Osteocyte (in vitro differentiated cells): ENCODE results near the gene NPLOC4. TPM values are rescaled to one million over a fixed set of nuclear protein-coding genes. Genes with fewer than 3 reads are reported as not detected.
A peak's percentile ranks its signal among the peaks of the same experiment; 100 is the strongest.
"Not testable (repeated sequence)": the region's sequence is repeated elsewhere in the genome, so short reads cannot be mapped to it uniquely, and the experiment has no call there.

ENCODE experiments used
- DNase-seq: peaks from one replicate; pipeline ENCODE4 v3.0.0; 2021; ENCODE audit warnings: mixed read lengths; ENCODE audit not compliant: unreplicated experiment; ENCODE audit errors: extremely low spot score
- H3K27ac Mint-ChIP-seq: one replicate; pipeline ENCODE4 v1.8.0; 2021; ENCODE audit warnings: mild to moderate bottlenecking, mixed read lengths; ENCODE audit not compliant: unreplicated experiment
- H3K27me3 Mint-ChIP-seq: one replicate; pipeline ENCODE4 v1.8.0; 2021; ENCODE audit warnings: mixed read lengths; ENCODE audit not compliant: unreplicated experiment
- H3K36me3 Mint-ChIP-seq: one replicate; pipeline ENCODE4 v1.8.0; 2021; ENCODE audit warnings: mixed read lengths; ENCODE audit not compliant: unreplicated experiment
- H3K4me1 Mint-ChIP-seq: one replicate; pipeline ENCODE4 v1.8.0; 2021; ENCODE audit warnings: mixed read lengths; ENCODE audit not compliant: unreplicated experiment
- H3K4me3 Mint-ChIP-seq: one replicate; pipeline ENCODE4 v1.8.0; 2021; ENCODE audit warnings: mild to moderate bottlenecking, moderate library complexity, mixed read lengths; ENCODE audit not compliant: unreplicated experiment
- H3K9me3 Mint-ChIP-seq: one replicate; pipeline ENCODE4 v1.8.0; 2021; ENCODE audit warnings: mixed read lengths; ENCODE audit not compliant: unreplicated experiment
- CTCF ChIP-seq: fragments of 200-600 bp; sonication (generic); IDR thresholded peaks from 2 replicates; pipeline ENCODE4 v1.5.0; 2021; ENCODE audit warnings: antibody characterized with exemption, mild to moderate bottlenecking, moderate library complexity
- total RNA-seq: library from RNA; stranded (reverse); gene quantifications from 2 replicates; pipeline ENCODE4 v1.2.1, GENCODE V29; 2021

The NPLOC4 gene
- total RNA-seq, 1 donor from 2014 or later: 99.7 TPM

- DNase-seq: no peak
- Mint-ChIP-seq H3K27me3 (no peaks in the 10 kb centered on the region), H3K27ac (no peak overlapping the region), H3K36me3 (peaks cover 4% of the 10 kb centered on the region), H3K4me3 (no peak overlapping the region), H3K9me3 (no peaks in the 10 kb centered on the region), H3K4me1 (peaks cover 9% of the 10 kb centered on the region)
- no peak for TF ChIP-seq CTCF
These were observed 40.0 kb upstream of the NPLOC4 start for GRCh38 chr17:81676906-81677305.

GRCh38 chr17:81675515-81676221 lies 38.8 kb upstream of the NPLOC4 start:
- not testable (repeated sequence) for H3K9me3 Mint-ChIP-seq, DNase-seq, H3K27me3 Mint-ChIP-seq, H3K4me3 Mint-ChIP-seq, H3K36me3 Mint-ChIP-seq, H3K4me1 Mint-ChIP-seq
- H3K27ac Mint-ChIP-seq: peak overlapping the region; percentile 47
- peak; percentile 69 for TF ChIP-seq CTCF

GRCh38 chr17:81673561-81674258 lies 36.8 kb upstream of the NPLOC4 start:
- peaks cover 13% of the 10 kb centered on the region for H3K36me3 Mint-ChIP-seq

GRCh38 chr17:81672954-81673353 lies 36.0 kb upstream of the NPLOC4 start:
- Mint-ChIP-seq H3K27ac (no peak overlapping the region), H3K4me3 (no peak overlapping the region), H3K27me3 (no peaks in the 10 kb centered on the region), H3K36me3 (peaks cover 15% of the 10 kb centered on the region), H3K9me3 (no peaks in the 10 kb centered on the region), H3K4me1 (peaks cover 4% of the 10 kb centered on the region)
- no peak for TF ChIP-seq CTCF
- no peak for DNase-seq

More at GRCh38 chr17:81673561-81674258, 36.8 kb upstream of the NPLOC4 start:
- peaks cover 4% of the 10 kb centered on the region for H3K4me1 Mint-ChIP-seq
- no peaks in the 10 kb centered on the region for H3K27me3 Mint-ChIP-seq
- no peak overlapping the region for H3K27ac Mint-ChIP-seq
- no peak overlapping the region for H3K4me3 Mint-ChIP-seq
- TF ChIP-seq CTCF: no peak
- no peaks in the 10 kb centered on the region for H3K9me3 Mint-ChIP-seq
- no peak for DNase-seq

- DNase-seq: no peak
- Mint-ChIP-seq H3K27ac (no peak overlapping the region), H3K9me3 (no peaks in the 10 kb centered on the region), H3K36me3 (peaks cover 16% of the 10 kb centered on the region), H3K4me1 (peaks cover 9% of the 10 kb centered on the region), H3K4me3 (no peak overlapping the region), H3K27me3 (no peaks in the 10 kb centered on the region)
- TF ChIP-seq CTCF: no peak
These were observed 35.6 kb upstream of the NPLOC4 start for GRCh38 chr17:81672504-81672903.
